ENCODE results near the gene KCNC3. TPM values are rescaled to one million over a fixed set of nuclear protein-coding genes. Genes with fewer than 3 reads are reported as not detected.
A peak's percentile ranks its signal among the peaks of the same experiment; 100 is the strongest.

KCNC3 gene
- polyA plus RNA-seq, 2 of the 4 experiments (the other 2 are of a cell fraction): 0.17 to 1.4 TPM

DNA sequence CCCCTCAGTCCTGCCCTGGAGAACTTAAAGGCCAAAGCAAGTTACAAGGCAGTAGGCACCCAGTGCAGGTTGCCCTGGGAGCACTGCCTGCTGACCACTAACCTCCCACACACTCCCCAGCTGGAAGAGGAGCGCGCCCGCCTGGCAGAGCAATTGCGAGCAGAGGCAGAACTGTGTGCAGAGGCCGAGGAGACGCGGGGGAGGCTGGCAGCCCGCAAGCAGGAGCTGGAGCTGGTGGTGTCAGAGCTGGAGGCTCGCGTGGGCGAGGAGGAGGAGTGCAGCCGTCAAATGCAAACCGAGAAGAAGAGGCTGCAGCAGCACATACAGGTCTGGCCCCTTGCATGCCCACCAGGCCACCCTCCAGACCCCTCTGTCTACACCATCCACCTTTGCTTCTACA is 61.1 kb downstream of the KCNC3 start:
- Histone ChIP-seq H3K4me3 (no peak overlapping the region), H3K9me3 (no peaks in the 10 kb centered on the region), H3K27ac (no peak overlapping the region), H3K4me1 (no peaks in the 10 kb centered on the region), H3K4me2 (no peak overlapping the region)
- ChIA-PET CTCF (interaction anchor here (0.9 to 3.3 kb wide), 6 partner anchors 10 to 121 kb away, joined by 3 to 13 read pairs (median 3); no protein-coding TSS in a partner anchor), POLR2A (no interaction called here)
- TF ChIP-seq CBX2 (IDR thresholded peaks at IDR 0.05; ENCODE audit: borderline replicate concordance, low read depth): no peak
- ATAC-seq (no peak), DNase-seq (ENCODE audit: low read depth in 1 of 2, low spot score in 1 of 2) (no peak), FAIRE-seq (no peak)
- WGBS (ENCODE audit: missing lambda C conversion rate): 89% methylated on average over 13 of the region's 13 CpGs

GRCh38 chr19:50266896-50267295 is 62.3 kb downstream of the KCNC3 start:
- CTCF ChIA-PET: interaction anchor here (1.2 to 3.3 kb wide), 3 partner anchors 8 to 119 kb away, joined by 3 to 13 read pairs (median 6); no protein-coding TSS in a partner anchor
- no peak overlapping the region for H3K4me3 ChIP-seq
- H3K4me1 ChIP-seq: no peaks in the 10 kb centered on the region
- TF ChIP-seq CEBPB (IDR thresholded peaks at IDR 0.05): no peak
- TF ChIP-seq, protein P1, sequence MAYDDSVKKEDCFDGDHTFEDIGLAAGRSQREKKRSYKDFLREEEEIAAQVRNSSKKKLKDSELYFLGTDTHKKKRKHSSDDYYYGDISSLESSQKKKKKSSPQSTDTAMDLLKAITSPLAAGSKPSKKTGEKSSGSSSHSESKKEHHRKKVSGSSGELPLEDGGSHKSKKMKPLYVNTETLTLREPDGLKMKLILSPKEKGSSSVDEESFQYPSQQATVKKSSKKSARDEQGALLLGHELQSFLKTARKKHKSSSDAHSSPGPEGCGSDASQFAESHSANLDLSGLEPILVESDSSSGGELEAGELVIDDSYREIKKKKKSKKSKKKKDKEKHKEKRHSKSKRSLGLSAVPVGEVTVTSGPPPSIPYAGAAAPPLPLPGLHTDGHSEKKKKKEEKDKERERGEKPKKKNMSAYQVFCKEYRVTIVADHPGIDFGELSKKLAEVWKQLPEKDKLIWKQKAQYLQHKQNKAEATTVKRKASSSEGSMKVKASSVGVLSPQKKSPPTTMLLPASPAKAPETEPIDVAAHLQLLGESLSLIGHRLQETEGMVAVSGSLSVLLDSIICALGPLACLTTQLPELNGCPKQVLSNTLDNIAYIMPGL (CRISPR knock-in tag; IDR thresholded peaks at IDR 0.05; ENCODE audit: borderline replicate concordance): no peak
- TF ChIP-seq BHLHE40 (IDR thresholded peaks at IDR 0.05; ENCODE audit: low read depth, low read length): no peak
- TF ChIP-seq KDM5A (IDR thresholded peaks at IDR 0.05): no peak
- TF ChIP-seq ZSCAN20 (CRISPR knock-in tag; IDR thresholded peaks at IDR 0.05): no peak
- TF ChIP-seq NPAS2 (CRISPR knock-in tag; IDR thresholded peaks at IDR 0.05; ENCODE audit: borderline replicate concordance): no peak
- TF ChIP-seq MYC (IDR thresholded peaks at IDR 0.05; ENCODE audit: borderline replicate concordance, low read length): no peak
- no peak for TF ChIP-seq RCOR1 (IDR thresholded peaks at IDR 0.05; ENCODE audit: low read depth, low read length)
- no peak for TF ChIP-seq HDAC2 (IDR thresholded peaks at IDR 0.05)
- no peak for TF ChIP-seq ZC3H11A (IDR thresholded peaks at IDR 0.05)
- TF ChIP-seq EHF (CRISPR knock-in tag; IDR thresholded peaks at IDR 0.05): no peak
- TF ChIP-seq TFCP2L1 (CRISPR knock-in tag; IDR thresholded peaks at IDR 0.05): no peak
- no peak for TF ChIP-seq FOXS1 (CRISPR knock-in tag; IDR thresholded peaks at IDR 0.05)
- TF ChIP-seq, protein P2, sequence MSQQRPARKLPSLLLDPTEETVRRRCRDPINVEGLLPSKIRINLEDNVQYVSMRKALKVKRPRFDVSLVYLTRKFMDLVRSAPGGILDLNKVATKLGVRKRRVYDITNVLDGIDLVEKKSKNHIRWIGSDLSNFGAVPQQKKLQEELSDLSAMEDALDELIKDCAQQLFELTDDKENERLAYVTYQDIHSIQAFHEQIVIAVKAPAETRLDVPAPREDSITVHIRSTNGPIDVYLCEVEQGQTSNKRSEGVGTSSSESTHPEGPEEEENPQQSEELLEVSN (IDR thresholded peaks at IDR 0.05; ENCODE audit: borderline replicate concordance, low read depth): no peak
- no peak for TF ChIP-seq TP53 (CRISPR knock-in tag; IDR thresholded peaks at IDR 0.05)
- no peak for TF ChIP-seq EP300 (IDR thresholded peaks at IDR 0.05)
- TF ChIP-seq MAFK (IDR thresholded peaks at IDR 0.05; ENCODE audit: partially characterized antibody): no peak
- TF ChIP-seq SREBF2 (IDR thresholded peaks at IDR 0.05): no peak
- TF ChIP-seq CBX8 (IDR thresholded peaks at IDR 0.05): no peak
- TF ChIP-seq CBX2 (IDR thresholded peaks at IDR 0.05; ENCODE audit: borderline replicate concordance, low read depth): no peak
- H3K4me2 ChIP-seq: no peak overlapping the region
- H3K27ac ChIP-seq: no peak overlapping the region
- FAIRE-seq (no peak), ATAC-seq (peak; percentile 32 to 57; a peak in 4 of 6 replicates), DNase-seq (ENCODE audit: low read depth in 1 of 2, low spot score in 1 of 2) (peak in 1 of 2 experiments; percentile 36)
- POLR2A ChIA-PET: no interaction called here
- 68% methylated on average over 12 of the region's 20 CpGs for WGBS (ENCODE audit: missing lambda C conversion rate)
- no peaks in the 10 kb centered on the region for H3K9me3 ChIP-seq

GRCh38 chr19:50266041-50266440 is 63.1 kb downstream of the KCNC3 start:
- H3K4me1 ChIP-seq: no peaks in the 10 kb centered on the region
- H3K4me3 ChIP-seq: no peak overlapping the region
- DNase-seq (ENCODE audit: low read depth in 1 of 2, low spot score in 1 of 2) (no peak), ATAC-seq (no peak), FAIRE-seq (no peak)
- 87% methylated on average over 8 of the region's 8 CpGs for WGBS (ENCODE audit: missing lambda C conversion rate)
- no peaks in the 10 kb centered on the region for H3K9me3 ChIP-seq
- ChIA-PET CTCF (interaction anchor here (0.8 to 3.3 kb wide), 4 partner anchors 8 to 118 kb away, joined by 3 to 13 read pairs (median 4); no protein-coding TSS in a partner anchor), POLR2A (no interaction called here)
- H3K27ac ChIP-seq: no peak overlapping the region
- TF ChIP-seq PBX3 (IDR thresholded peaks at IDR 0.05) (no peak), GATA3 (IDR thresholded peaks at IDR 0.05; ENCODE audit: borderline replicate concordance) (no peak), RARB (CRISPR knock-in tag; IDR thresholded peaks at IDR 0.05) (no peak), HOXB13 (CRISPR knock-in tag; IDR thresholded peaks at IDR 0.05; ENCODE audit: low read depth) (no peak), PHF8 (IDR thresholded peaks at IDR 0.05; ENCODE audit: borderline replicate concordance, low read depth) (no peak), ZNF302 (CRISPR knock-in tag; IDR thresholded peaks at IDR 0.05) (no peak)
- TF ChIP-seq, protein P3, sequence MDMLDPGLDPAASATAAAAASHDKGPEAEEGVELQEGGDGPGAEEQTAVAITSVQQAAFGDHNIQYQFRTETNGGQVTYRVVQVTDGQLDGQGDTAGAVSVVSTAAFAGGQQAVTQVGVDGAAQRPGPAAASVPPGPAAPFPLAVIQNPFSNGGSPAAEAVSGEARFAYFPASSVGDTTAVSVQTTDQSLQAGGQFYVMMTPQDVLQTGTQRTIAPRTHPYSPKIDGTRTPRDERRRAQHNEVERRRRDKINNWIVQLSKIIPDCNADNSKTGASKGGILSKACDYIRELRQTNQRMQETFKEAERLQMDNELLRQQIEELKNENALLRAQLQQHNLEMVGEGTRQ (IDR thresholded peaks at IDR 0.05): no peak
- no peak overlapping the region for H3K4me2 ChIP-seq

Data from A549 (cell line).